Bronchial epithelial cell (primary cell): ENCODE measurements around the gene JPH2. TPM values are rescaled to one million over a fixed set of nuclear protein-coding genes. Genes with fewer than 3 reads are reported as not detected.

Source experiments
- DNase-seq: peaks from one replicate; pipeline ENCODE4 v3.0.0-alpha.2; 2010; ENCODE audit warnings: low read depth
- FAIRE-seq: peaks from 2 replicates; lab custom pipeline; 2011; peaks lifted over from hg19 to GRCh38; lab: Jason Lieb, UNC
- H3K27me3 ChIP-seq: 2 replicates; pipeline ENCODE4 v1.5.1; 2011; ENCODE audit warnings: low read length; ENCODE audit not compliant: control insufficient read depth, insufficient read depth
- H3K36me3 ChIP-seq: 2 replicates; pipeline ENCODE4 v1.5.1; 2011; ENCODE audit warnings: low read length; ENCODE audit not compliant: control insufficient read depth, insufficient read depth
- H3K4me3 ChIP-seq: 2 replicates; pipeline ENCODE4 v1.5.1; 2011; ENCODE audit warnings: mild to moderate bottlenecking, low read depth, low read length, control low read depth
- total RNA-seq: library from RNA; depleted of rRNA; stranded (reverse); fragments of >200 nt; gene quantifications from 2 replicates; pipeline ENCODE4 v1.2.1, GENCODE V29; 2014
- TF ChIP-seq, protein P1 (sequence below): IDR thresholded peaks from 2 replicates; pipeline ENCODE4 v1.5.1; 2011; ENCODE audit warnings: mild to moderate bottlenecking, moderate library complexity, low read length, control low read depth, inconsistent platforms; ENCODE audit not compliant: insufficient read depth, severe bottlenecking

The JPH2 gene
- total RNA-seq, 1 donor from 2014 or later: under 0.01 TPM

DNA sequence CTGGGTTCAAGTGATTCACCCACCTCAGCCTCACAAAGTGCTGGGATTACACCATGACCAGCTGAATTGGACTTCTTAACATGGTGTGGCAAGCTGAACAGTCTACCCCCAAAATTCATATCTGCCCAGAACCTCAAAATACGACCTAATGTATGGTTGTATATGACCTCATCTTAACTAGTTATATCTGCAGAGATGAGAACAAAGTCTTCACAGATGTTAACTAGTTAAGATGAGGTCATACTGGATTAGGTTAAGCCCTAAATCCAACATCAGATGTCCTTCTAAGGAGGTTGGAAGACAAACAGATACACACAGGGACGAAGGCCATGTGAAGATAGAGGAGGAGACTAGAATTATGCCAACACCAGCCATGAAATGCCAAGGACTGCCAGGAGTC, 102.5 kb downstream of the JPH2 start:
- Histone ChIP-seq H3K4me3 (no peak overlapping the region), H3K27me3 (no peaks in the 10 kb centered on the region), H3K36me3 (no peaks in the 10 kb centered on the region)
- TF ChIP-seq, protein P1, sequence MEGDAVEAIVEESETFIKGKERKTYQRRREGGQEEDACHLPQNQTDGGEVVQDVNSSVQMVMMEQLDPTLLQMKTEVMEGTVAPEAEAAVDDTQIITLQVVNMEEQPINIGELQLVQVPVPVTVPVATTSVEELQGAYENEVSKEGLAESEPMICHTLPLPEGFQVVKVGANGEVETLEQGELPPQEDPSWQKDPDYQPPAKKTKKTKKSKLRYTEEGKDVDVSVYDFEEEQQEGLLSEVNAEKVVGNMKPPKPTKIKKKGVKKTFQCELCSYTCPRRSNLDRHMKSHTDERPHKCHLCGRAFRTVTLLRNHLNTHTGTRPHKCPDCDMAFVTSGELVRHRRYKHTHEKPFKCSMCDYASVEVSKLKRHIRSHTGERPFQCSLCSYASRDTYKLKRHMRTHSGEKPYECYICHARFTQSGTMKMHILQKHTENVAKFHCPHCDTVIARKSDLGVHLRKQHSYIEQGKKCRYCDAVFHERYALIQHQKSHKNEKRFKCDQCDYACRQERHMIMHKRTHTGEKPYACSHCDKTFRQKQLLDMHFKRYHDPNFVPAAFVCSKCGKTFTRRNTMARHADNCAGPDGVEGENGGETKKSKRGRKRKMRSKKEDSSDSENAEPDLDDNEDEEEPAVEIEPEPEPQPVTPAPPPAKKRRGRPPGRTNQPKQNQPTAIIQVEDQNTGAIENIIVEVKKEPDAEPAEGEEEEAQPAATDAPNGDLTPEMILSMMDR: no peak
- DNase-seq (no peak), FAIRE-seq (no peak)

DNA sequence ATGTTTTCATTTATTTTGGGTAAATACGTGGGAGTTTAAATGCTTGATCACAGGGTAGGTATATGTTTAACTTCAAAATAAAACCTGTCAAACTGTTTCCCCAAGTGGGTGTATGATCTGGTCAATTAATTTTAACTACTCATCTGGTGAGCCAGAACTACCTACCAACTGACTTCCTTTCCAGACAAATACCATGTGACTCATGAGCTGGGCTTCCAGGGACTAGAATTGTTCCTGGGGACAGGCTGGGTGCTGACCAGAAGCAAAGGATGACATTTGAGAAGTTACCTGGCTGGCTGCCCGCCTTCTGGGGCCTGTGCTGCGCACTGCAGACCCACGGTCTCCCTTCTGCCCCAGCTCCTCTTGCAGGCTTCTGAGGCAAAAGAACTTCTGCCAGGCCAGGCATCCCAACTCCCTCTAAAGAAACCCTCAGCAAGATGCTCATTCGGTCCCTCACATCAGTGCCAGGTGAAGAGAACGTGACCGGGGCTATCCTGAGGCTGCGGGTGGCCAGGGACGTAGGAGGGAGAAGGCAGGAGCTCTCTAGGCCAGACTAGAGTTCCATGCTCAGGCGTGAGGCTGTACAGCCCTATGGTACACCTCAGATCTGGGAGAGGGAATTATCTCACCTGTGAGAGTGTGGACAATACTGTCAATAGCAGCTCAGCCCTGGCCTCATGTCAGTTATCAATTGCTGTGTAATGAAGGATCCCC, 103.6 kb downstream of the JPH2 start:
- TF ChIP-seq, protein P1: no peak
- FAIRE-seq (no peak), DNase-seq (peak; percentile 59)
- no peak overlapping the region for H3K4me3 ChIP-seq
- H3K36me3 ChIP-seq: no peaks in the 10 kb centered on the region
- H3K27me3 ChIP-seq: no peaks in the 10 kb centered on the region

DNA sequence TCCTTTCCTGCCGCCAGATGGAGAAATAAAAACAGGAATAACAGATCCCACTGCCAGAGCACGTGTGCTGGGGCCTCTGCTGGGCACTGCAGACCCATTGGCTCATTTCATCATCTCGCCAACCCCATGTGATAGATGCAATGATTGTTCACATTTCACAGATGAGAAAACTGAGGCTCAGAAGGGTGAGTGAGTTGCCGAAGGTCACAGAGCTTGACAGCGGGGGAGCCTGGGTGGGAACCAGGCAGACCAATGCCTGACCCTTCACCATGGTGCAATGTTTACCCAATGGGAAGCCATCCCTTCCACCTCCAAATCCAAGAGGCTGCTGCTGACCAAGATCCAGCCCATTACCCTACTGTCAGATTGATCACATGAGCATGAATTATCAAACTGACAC, 105.1 kb downstream of the JPH2 start:
- DNase-seq (no peak), FAIRE-seq (no peak)
- TF ChIP-seq, protein P1: no peak
- Histone ChIP-seq H3K4me3 (no peak overlapping the region), H3K36me3 (no peaks in the 10 kb centered on the region), H3K27me3 (no peaks in the 10 kb centered on the region)

DNA sequence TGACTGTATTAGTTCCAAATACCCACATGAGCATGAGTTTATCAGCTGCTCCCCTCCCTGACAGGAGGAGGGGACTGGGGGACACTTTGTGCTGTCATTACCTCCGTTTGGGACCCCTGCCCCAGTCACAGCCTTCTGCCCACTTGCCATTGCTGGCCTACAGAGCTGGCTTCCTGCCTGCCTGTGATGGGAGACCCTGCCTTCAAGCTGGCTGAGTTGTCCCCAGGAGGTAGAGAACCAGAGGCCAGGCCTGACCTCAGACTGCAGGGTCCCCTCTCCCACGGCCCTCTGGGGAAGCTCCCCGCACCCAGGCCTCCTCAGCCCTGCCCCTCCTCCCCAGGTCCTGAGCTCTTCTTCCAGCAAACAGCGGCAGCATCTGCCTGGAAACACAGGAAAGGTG, 105.5 kb downstream of the JPH2 start:
- no peaks in the 10 kb centered on the region for H3K27me3 ChIP-seq
- FAIRE-seq: no peak
- DNase-seq: no peak
- H3K4me3 ChIP-seq: no peak overlapping the region
- TF ChIP-seq, protein P1: no peak
- no peaks in the 10 kb centered on the region for H3K36me3 ChIP-seq

DNA sequence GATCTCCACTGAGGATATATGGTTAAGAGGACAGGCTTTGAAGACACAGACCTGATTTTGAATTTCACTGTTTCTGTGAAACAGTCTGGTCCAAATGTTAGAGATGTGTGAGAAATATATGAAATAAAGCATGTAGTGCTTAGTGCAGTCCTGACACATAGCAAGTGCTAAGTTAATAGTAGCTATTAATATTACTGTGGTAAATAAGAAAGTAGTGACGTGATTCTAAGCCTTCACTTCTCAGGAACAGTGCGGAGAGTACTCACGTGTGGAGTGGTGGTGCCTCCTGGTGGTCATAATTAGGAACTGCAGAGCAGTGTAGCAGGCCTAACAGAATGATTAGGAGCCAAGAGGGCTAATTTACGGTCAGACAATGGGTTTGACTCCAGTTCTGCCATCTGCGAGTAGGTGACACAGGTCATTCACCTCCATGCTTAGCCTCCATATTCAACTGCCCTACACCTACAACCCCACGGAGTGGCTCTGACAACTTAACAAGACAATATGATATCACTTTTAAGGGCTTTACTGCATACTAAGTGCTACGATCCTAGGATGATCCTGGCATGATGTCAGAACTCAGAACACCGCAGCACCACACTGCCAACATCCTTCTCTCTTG, 106.2 kb downstream of the JPH2 start:
- peak; percentile 65 for DNase-seq
- no peaks in the 10 kb centered on the region for H3K36me3 ChIP-seq
- no peak overlapping the region for H3K4me3 ChIP-seq
- H3K27me3 ChIP-seq: no peaks in the 10 kb centered on the region
- no peak for FAIRE-seq
- TF ChIP-seq, protein P1: peak; percentile 89
